HCT116 (cell line): Measurements from ENCODE around the gene DCDC2C. TPM values are rescaled to one million over a fixed set of nuclear protein-coding genes. Genes with fewer than 3 reads are reported as not detected.

Source experiments
- ATAC-seq: fragments of 200-7000 bp; cut with Tn5 transposase; 2 replicates; pipeline ENCODE4 v1.9.1; 2020; ENCODE audit warnings: mild to moderate bottlenecking, moderate library complexity
- BruUV-seq: library from RNA; stranded (reverse); fragments of 400-500 nt; replicated peaks from 2 replicates; lab custom pipeline; 2021; lab: Mats Ljungman, UMichigan
- CTCF ChIA-PET: fragments of 300-600 bp; sonication (Branson Sonifier 250); formaldehyde crosslinking; loops from one replicate; lab custom pipeline; 2021; ENCODE audit warnings: antibody characterized with exemption; lab: Charles Lee
- POLR2A ChIA-PET: fragments of 300-600, 350-600 bp; sonication (Branson Sonifier 250); formaldehyde crosslinking; loops from one replicate; lab custom pipeline; 2021; ENCODE audit warnings: antibody characterized with exemption; lab: Charles Lee
- RAD21 ChIA-PET, 2 experiments: fragments of 300-600 bp; sonication (Branson Sonifier 250); formaldehyde crosslinking; loops; one replicate each; lab custom pipeline; 2023; ENCODE audit warnings: low total read pairs in 2 of 2; ENCODE audit not compliant: uncharacterized antibody in 2 of 2, unreplicated experiment in 2 of 2, low non-redundant PET in 1 of 2; lab: Charles Lee
- DNase-seq: peaks from one replicate; pipeline ENCODE4 v3.0.0-alpha.2; 2010; ENCODE audit warnings: low read depth, low spot score
- H2AFZ ChIP-seq: fragments of 200-600 bp; shearing (Covaris generic), sonication (generic); 2 replicates; pipeline ENCODE4 v1.6.1; 2017; ENCODE audit warnings: low read depth, mixed run types, mixed read lengths, antibody characterized with exemption, low read length; ENCODE audit not compliant: poor library complexity, severe bottlenecking
- H3K27ac ChIP-seq: 2 replicates; pipeline ENCODE4 v1.5.1; 2012; ENCODE audit warnings: low read depth, low read length
- H3K27me3 ChIP-seq: fragments of 200-600 bp; sonication (generic); 2 replicates; pipeline ENCODE4 v1.6.1; 2016; ENCODE audit warnings: mixed run types, low read length, mixed read lengths; ENCODE audit not compliant: insufficient read depth
- H3K36me3 ChIP-seq, 2 experiments: fragments of 200-500 bp in 1 of 2; fragments of 200-600 bp in 1 of 2; sonication (Bioruptor generic) in 1 of 2; sonication (generic) in 1 of 2; 2 replicates each; pipeline versions ENCODE4 v1.5.1 to v1.6.1; 2014 to 2016; ENCODE audit warnings: low read length in 2 of 2, inconsistent platforms in 1 of 2, mixed read lengths in 1 of 2, mixed run types in 1 of 2; ENCODE audit not compliant: insufficient read depth in 2 of 2, control insufficient read depth in 1 of 2
- H3K4me1 ChIP-seq, 2 experiments: fragments of 200-600 bp in 1 of 2; sonication (generic) in 1 of 2; 2 replicates each; pipeline versions ENCODE4 v1.5.1 to v1.6.1; 2012 to 2017; ENCODE audit warnings: low read length in 2 of 2, inconsistent platforms in 1 of 2, mild to moderate bottlenecking in 1 of 2, mixed read lengths in 1 of 2, mixed run types in 1 of 2, moderate library complexity in 1 of 2; ENCODE audit not compliant: insufficient read depth in 2 of 2, control insufficient read depth in 1 of 2
- H3K4me2 ChIP-seq: fragments of 200-600 bp; sonication (generic); 2 replicates; pipeline ENCODE4 v1.6.1; 2017; ENCODE audit warnings: mixed run types, low read length, mixed read lengths
- H3K4me3 ChIP-seq, 2 experiments: fragments of 200-600 bp in 1 of 2; sonication (generic) in 1 of 2; replicated peaks in 1 of 2; 2 replicates each; pipeline ENCODE4 v1.5.1; 2011 to 2016; ENCODE audit warnings: low read length in 2 of 2, control low read depth in 1 of 2, low read depth in 1 of 2, mild to moderate bottlenecking in 1 of 2, mixed read lengths in 1 of 2, mixed run types in 1 of 2
- H3K79me2 ChIP-seq: fragments of 200-600 bp; sonication (generic); 2 replicates; pipeline ENCODE4 v1.6.1; 2017; ENCODE audit warnings: mild to moderate bottlenecking, mixed run types, low read length, moderate library complexity, mixed read lengths; ENCODE audit not compliant: insufficient read depth
- H3K9ac ChIP-seq: fragments of 200-600 bp; sonication (generic); 2 replicates; pipeline ENCODE4 v1.6.1; 2016; ENCODE audit warnings: low read length, mixed read lengths
- H3K9me2 ChIP-seq: fragments of 200-600 bp; sonication (generic), shearing (Covaris generic); 2 replicates; pipeline ENCODE4 v1.6.1; 2017; ENCODE audit warnings: mixed run types, mild to moderate bottlenecking, moderate library complexity; ENCODE audit not compliant: insufficient read depth
- H3K9me3 ChIP-seq, 2 experiments: fragments of 200-500 bp in 1 of 2; fragments of 200-600 bp in 1 of 2; sonication (Bioruptor generic) in 1 of 2; sonication (generic) in 1 of 2; 2 replicates each; pipeline ENCODE4 v1.6.1; 2014 to 2017; ENCODE audit warnings: low read length in 2 of 2, mixed read lengths in 2 of 2, inconsistent platforms in 1 of 2, low read depth in 1 of 2, mild to moderate bottlenecking in 1 of 2, mixed run types in 1 of 2, moderate library complexity in 1 of 2; ENCODE audit not compliant: control insufficient read depth in 1 of 2, insufficient read depth in 1 of 2
- H4K20me1 ChIP-seq: fragments of 200-600 bp; sonication (generic), shearing (Covaris generic); 2 replicates; pipeline ENCODE4 v1.6.1; 2017; ENCODE audit warnings: mixed run types, mild to moderate bottlenecking, moderate library complexity; ENCODE audit not compliant: insufficient read depth
- CEBPB ChIP-seq: IDR thresholded peaks from 2 replicates; pipeline ENCODE4 v1.6.1; 2012; ENCODE audit warnings: low read depth
- JUND ChIP-seq: IDR thresholded peaks from 2 replicates; pipeline ENCODE4 v1.6.1; 2012
- POLR2A ChIP-seq: IDR thresholded peaks from 2 replicates; pipeline ENCODE4 v1.7.0; 2011; ENCODE audit warnings: borderline replicate concordance; ENCODE audit not compliant: insufficient read depth, insufficient read length; ENCODE audit errors: extremely low read depth
- POLR2AphosphoS5 ChIP-seq: IDR thresholded peaks from 2 replicates; pipeline ENCODE4 v1.6.1; 2011; ENCODE audit warnings: mild to moderate bottlenecking, low read depth, low read length, moderate library complexity
- RAD21 ChIP-seq: IDR thresholded peaks from 2 replicates; pipeline ENCODE4 v1.6.1; 2012; ENCODE audit warnings: low read depth, mild to moderate bottlenecking
- SIN3A ChIP-seq: IDR thresholded peaks from 2 replicates; pipeline ENCODE4 v1.6.1; 2012; ENCODE audit warnings: low read depth
- SRF ChIP-seq: IDR thresholded peaks from 2 replicates; pipeline ENCODE4 v1.6.1; 2012; ENCODE audit warnings: low read depth
- TCF7L2 ChIP-seq: IDR thresholded peaks from 2 replicates; pipeline ENCODE4 v1.7.0; 2011; ENCODE audit warnings: borderline replicate concordance, inconsistent platforms; ENCODE audit not compliant: insufficient read depth, insufficient read length; ENCODE audit errors: extremely low read depth
- ZFX ChIP-seq: fragments of 450-650 bp; IDR thresholded peaks from 2 replicates; pipeline ENCODE4 v1.6.1; 2017
- ZNF274 ChIP-seq: fragments of 200-500 bp; sonication (Bioruptor generic); IDR thresholded peaks from 2 replicates; pipeline ENCODE4 v1.6.1; 2014; ENCODE audit warnings: mild to moderate bottlenecking, low read depth, low read length, inconsistent platforms
- intact Hi-C: fragments of 100-400 bp; cut with micrococcal nuclease; formaldehyde crosslinking; loops from 2 replicates; pipeline ENCODE4 v1.10.0; 2022
- total RNA-seq: library from RNA; stranded (reverse); gene quantifications from one replicate; pipeline ENCODE4 v1.2.1, GENCODE V29; 2021; ENCODE audit not compliant: unreplicated experiment
- TF ChIP-seq, protein P1 (sequence below): IDR thresholded peaks from 2 replicates; pipeline ENCODE4 v1.6.1; 2012
- TF ChIP-seq, protein P2 (sequence below): IDR thresholded peaks from 2 replicates; pipeline ENCODE4 v1.6.1; 2012
- TF ChIP-seq, protein P3 (sequence below): IDR thresholded peaks from 2 replicates; pipeline ENCODE4 v1.6.1; 2012; ENCODE audit warnings: low read depth

Gene DCDC2C
- total RNA-seq, 1 experiment from 2014 or later: not detected

DNA sequence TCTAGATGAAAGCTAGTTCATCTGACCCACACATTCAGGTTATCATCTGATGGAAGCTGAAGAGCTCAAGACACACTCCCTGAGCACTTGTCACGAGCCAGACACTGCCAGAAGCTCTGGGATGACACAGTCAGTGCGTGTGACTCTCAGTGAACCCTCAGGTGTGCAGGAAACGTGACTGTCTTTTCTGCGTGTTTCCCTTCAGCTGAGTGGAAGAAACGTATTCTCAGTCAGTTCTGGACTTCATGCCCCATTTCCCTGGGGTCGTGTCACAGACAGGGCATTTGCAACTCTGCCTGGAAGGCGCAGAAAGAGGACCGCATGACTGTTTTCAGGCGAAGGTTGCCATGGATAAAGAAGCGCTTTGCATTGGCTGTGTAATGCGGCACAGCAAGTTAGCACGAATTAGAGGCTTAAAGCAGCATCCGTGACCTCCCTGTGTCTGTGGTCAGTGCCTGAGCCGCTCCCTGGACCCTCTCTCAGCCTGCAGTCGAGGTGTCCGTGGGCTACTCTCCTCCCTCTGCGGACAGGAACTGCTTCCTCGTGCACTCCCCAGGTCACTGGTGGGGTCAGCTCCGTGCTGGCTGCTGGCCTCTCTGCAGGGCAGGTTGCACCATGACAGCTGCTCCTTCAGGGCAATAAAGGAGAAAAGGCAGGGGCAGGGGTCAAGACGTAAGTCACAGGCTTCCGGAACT, 48.7 kb upstream of the DCDC2C start:
- ATAC-seq: no peak
- ChIA-PET RAD21 (no interaction called here), CTCF (no interaction called here)

DNA sequence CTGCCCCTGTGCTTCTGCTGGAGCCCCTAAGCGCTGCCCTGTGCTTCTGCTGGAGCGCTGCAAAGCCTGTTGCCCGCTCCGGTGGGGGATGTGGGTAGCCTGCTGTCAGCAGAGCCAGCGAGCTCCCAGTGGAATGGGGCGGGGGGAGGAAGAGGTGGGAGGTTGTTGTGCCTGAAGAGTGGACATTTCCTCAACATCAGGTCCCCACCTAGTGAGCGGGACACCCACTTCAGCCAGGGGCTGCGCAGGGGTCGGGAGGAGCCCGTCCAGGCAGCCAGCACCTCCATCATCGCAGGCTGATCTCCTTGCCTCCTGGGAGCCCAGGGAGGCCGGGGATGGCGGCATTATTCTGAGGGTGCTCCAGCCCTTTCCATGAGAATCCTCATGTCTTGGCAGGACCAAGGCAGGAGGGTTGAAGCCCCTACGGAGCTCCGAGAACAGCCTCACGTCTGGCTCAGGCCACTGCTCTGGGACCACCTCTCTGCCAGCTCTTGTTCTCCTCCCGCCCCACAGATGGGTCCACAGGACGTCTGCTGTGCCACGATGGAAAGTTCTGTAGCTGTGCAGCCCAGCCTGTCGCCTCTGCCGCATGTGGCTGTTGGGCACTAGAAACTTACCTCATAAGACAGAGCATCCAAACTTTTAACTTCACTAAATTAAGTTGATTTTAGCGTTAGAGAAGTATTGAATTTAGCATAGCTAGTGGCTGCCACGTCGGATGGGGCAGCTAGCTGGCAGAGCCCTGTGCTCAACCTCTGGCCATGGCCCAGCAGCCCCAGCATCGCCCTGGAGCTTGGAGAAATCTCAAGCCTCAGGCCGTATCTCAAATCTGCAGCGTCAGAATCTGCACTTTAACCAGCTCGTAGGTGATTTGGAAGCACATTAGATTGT, 47.3 kb upstream of the DCDC2C start:
- no peak overlapping the region for H3K9ac ChIP-seq
- no peaks in the 10 kb centered on the region for H3K9me3 ChIP-seq
- RAD21 ChIA-PET: no interaction called here
- CTCF ChIA-PET: no interaction called here
- H2AFZ ChIP-seq: no peak overlapping the region
- H3K4me1 ChIP-seq: peaks cover 12 to 20% of the 10 kb centered on the region in 2 experiments
- no peak overlapping the region for H3K4me2 ChIP-seq
- H4K20me1 ChIP-seq: no peaks in the 10 kb centered on the region
- H3K9me2 ChIP-seq: no peaks in the 10 kb centered on the region
- DNase-seq (no peak), ATAC-seq (no peak)
- no peak overlapping the region for H3K27ac ChIP-seq
- BruUV-seq: no TSS peak
- no peaks in the 10 kb centered on the region for H3K36me3 ChIP-seq
- POLR2A ChIA-PET: no interaction called here
- H3K4me3 ChIP-seq: no peak overlapping the region
- intact Hi-C loops: loop anchor here (10.0 kb wide), 1 partner anchor 121 kb away; no protein-coding TSS in a partner anchor
- H3K27me3 ChIP-seq: no peaks in the 10 kb centered on the region
- H3K79me2 ChIP-seq: no peaks in the 10 kb centered on the region
- TF ChIP-seq TCF7L2: no peak
- TF ChIP-seq CEBPB: no peak
- TF ChIP-seq, protein P1, sequence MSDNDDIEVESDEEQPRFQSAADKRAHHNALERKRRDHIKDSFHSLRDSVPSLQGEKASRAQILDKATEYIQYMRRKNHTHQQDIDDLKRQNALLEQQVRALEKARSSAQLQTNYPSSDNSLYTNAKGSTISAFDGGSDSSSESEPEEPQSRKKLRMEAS: no peak
- no peak for TF ChIP-seq SRF
- no peak for TF ChIP-seq ZNF274
- no peak for TF ChIP-seq JUND
- TF ChIP-seq, protein P2, sequence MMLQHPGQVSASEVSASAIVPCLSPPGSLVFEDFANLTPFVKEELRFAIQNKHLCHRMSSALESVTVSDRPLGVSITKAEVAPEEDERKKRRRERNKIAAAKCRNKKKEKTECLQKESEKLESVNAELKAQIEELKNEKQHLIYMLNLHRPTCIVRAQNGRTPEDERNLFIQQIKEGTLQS: no peak
- TF ChIP-seq SIN3A: no peak
- no peak for TF ChIP-seq RAD21
- TF ChIP-seq ZFX: no peak
- TF ChIP-seq, protein P3, sequence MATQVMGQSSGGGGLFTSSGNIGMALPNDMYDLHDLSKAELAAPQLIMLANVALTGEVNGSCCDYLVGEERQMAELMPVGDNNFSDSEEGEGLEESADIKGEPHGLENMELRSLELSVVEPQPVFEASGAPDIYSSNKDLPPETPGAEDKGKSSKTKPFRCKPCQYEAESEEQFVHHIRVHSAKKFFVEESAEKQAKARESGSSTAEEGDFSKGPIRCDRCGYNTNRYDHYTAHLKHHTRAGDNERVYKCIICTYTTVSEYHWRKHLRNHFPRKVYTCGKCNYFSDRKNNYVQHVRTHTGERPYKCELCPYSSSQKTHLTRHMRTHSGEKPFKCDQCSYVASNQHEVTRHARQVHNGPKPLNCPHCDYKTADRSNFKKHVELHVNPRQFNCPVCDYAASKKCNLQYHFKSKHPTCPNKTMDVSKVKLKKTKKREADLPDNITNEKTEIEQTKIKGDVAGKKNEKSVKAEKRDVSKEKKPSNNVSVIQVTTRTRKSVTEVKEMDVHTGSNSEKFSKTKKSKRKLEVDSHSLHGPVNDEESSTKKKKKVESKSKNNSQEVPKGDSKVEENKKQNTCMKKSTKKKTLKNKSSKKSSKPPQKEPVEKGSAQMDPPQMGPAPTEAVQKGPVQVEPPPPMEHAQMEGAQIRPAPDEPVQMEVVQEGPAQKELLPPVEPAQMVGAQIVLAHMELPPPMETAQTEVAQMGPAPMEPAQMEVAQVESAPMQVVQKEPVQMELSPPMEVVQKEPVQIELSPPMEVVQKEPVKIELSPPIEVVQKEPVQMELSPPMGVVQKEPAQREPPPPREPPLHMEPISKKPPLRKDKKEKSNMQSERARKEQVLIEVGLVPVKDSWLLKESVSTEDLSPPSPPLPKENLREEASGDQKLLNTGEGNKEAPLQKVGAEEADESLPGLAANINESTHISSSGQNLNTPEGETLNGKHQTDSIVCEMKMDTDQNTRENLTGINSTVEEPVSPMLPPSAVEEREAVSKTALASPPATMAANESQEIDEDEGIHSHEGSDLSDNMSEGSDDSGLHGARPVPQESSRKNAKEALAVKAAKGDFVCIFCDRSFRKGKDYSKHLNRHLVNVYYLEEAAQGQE: no peak

More for the DNA sequence above, 48.7 kb upstream of the DCDC2C start:
- TF ChIP-seq ZNF274 (no peak), POLR2AphosphoS5 (no peak), POLR2A (no peak)
- TF ChIP-seq, protein P1: no peak
- TF ChIP-seq, protein P2: no peak
- POLR2A ChIA-PET: no interaction called here
- Histone ChIP-seq H3K9me3 (no peaks in the 10 kb centered on the region), H3K9me2 (no peaks in the 10 kb centered on the region), H3K27ac (no peak overlapping the region), H3K36me3 (no peaks in the 10 kb centered on the region), H3K4me3 (no peak overlapping the region), H3K79me2 (no peaks in the 10 kb centered on the region), H3K9ac (no peak overlapping the region), H4K20me1 (no peaks in the 10 kb centered on the region), H3K4me1 (peaks cover 0 to 10% of the 10 kb centered on the region in 2 experiments; a peak in 3 of 4 replicates), H3K4me2 (no peak overlapping the region), H2AFZ (no peak overlapping the region), H3K27me3 (no peaks in the 10 kb centered on the region)
- intact Hi-C loops: loop anchor here (5.0 to 10.0 kb wide), 3 partner anchors 120 to 812 kb away; no protein-coding TSS in a partner anchor
- DNase-seq: no peak
- BruUV-seq: no TSS peak
